Activated naive CD4-positive, alpha-beta T cell treated with anti-CD3 and anti-CD28 coated beads for 36 hours (primary cell): ENCODE results near the gene PLPPR3. TPM values are rescaled to one million over a fixed set of nuclear protein-coding genes. Genes with fewer than 3 reads are reported as not detected.
"Not testable (repeated sequence)": the region's sequence is repeated elsewhere in the genome, so short reads cannot be mapped to it uniquely, and the experiment has no call there.

Experiments
- CTCF ChIA-PET: fragments of 350-600 bp; sonication (Branson Sonifier 250); formaldehyde crosslinking; loops from one replicate; lab custom pipeline; 2021; ENCODE audit warnings: antibody characterized with exemption; lab: Charles Lee
- DNase-seq: peaks from one replicate; pipeline ENCODE4 v3.0.0-alpha.2; 2020
- H3K27ac Mint-ChIP-seq: one replicate; pipeline ENCODE4 v1.8.0; 2021; ENCODE audit warnings: mild to moderate bottlenecking, mixed read lengths
- H3K27me3 Mint-ChIP-seq: one replicate; pipeline ENCODE4 v1.8.0; 2021; ENCODE audit warnings: low read depth, mixed read lengths
- H3K36me3 Mint-ChIP-seq: one replicate; pipeline ENCODE4 v1.8.0; 2021; ENCODE audit warnings: low read depth, mixed read lengths
- H3K4me1 Mint-ChIP-seq: one replicate; pipeline ENCODE4 v1.8.0; 2021; ENCODE audit warnings: low read depth, mixed read lengths
- H3K4me3 Mint-ChIP-seq: one replicate; pipeline ENCODE4 v1.8.0; 2021; ENCODE audit warnings: mild to moderate bottlenecking, moderate library complexity, mixed read lengths
- H3K9me3 Mint-ChIP-seq: one replicate; pipeline ENCODE4 v1.8.0; 2021; ENCODE audit warnings: mixed read lengths
- intact Hi-C: fragments of 100-400 bp; cut with micrococcal nuclease; formaldehyde crosslinking; loops from one replicate; pipeline ENCODE4 v1.15.1; 2023
- total RNA-seq, 2 experiments: library from RNA; stranded (reverse); gene quantifications; one replicate each; pipeline ENCODE4 v1.2.3, GENCODE V29; 2021

Gene PLPPR3
- total RNA-seq, 2 experiments from 2014 or later, result not detected

- intact Hi-C loops, result no loop called here
- CTCF ChIA-PET, result interaction anchor here (0.7 kb wide), 1 partner anchor 24 kb away, joined by 3 read pairs; no protein-coding TSS in a partner anchor
- H3K27me3 Mint-ChIP-seq, result peaks cover 13% of the 10 kb centered on the region
- DNase-seq, result no peak
- no peaks in the 10 kb centered on the region for H3K9me3 Mint-ChIP-seq
- H3K4me3 Mint-ChIP-seq, result no peak overlapping the region
- H3K4me1 Mint-ChIP-seq, result peaks cover 2% of the 10 kb centered on the region
- no peaks in the 10 kb centered on the region for H3K36me3 Mint-ChIP-seq
- no peak overlapping the region for H3K27ac Mint-ChIP-seq
These were observed 12.5 kb upstream of the PLPPR3 start for GRCh38 chr19:834216-834615.

GRCh38 chr19:831407-832369, 9.9 kb upstream of the PLPPR3 start:
- no peak overlapping the region for H3K27ac Mint-ChIP-seq
- no peak overlapping the region for H3K4me3 Mint-ChIP-seq
- CTCF ChIA-PET, result no interaction called here
- H3K9me3 Mint-ChIP-seq, result no peaks in the 10 kb centered on the region
- intact Hi-C loops, result no loop called here
- H3K36me3 Mint-ChIP-seq, result no peaks in the 10 kb centered on the region
- no peak for DNase-seq
- H3K27me3 Mint-ChIP-seq, result peaks cover 13% of the 10 kb centered on the region
- peaks cover 2% of the 10 kb centered on the region for H3K4me1 Mint-ChIP-seq

- Mint-ChIP-seq H3K4me1 (no peaks in the 10 kb centered on the region), H3K4me3 (no peak overlapping the region), H3K27me3 (peaks cover 1% of the 10 kb centered on the region), H3K36me3 (no peaks in the 10 kb centered on the region), H3K27ac (no peak overlapping the region), H3K9me3 (no peaks in the 10 kb centered on the region)
- CTCF ChIA-PET, result no interaction called here
- intact Hi-C loops, result no loop called here
- no peak for DNase-seq
These were observed 7.5 kb upstream of the PLPPR3 start for GRCh38 chr19:829129-829758.

- Mint-ChIP-seq H3K9me3 (no peaks in the 10 kb centered on the region), H3K27me3 (peaks cover 8% of the 10 kb centered on the region), H3K4me3 (no peak within 1 kb of the TSS), H3K4me1 (peaks cover under 1% of the 10 kb centered on the region), H3K36me3 (no peaks in the 10 kb centered on the region), H3K27ac (no peak within 1 kb of the TSS)
- no peak for DNase-seq
- intact Hi-C loops, result no loop called here
- CTCF ChIA-PET, result no interaction called here
These were observed 6.1 kb upstream of the PLPPR3 start, which contains the start of gene AZU1 for GRCh38 chr19:827710-828321. AZU1 (plus strand) TSS chr19:827837; CDS start chr19:827847, 10 bp downstream.

GRCh38 chr19:827314-827709, 5.6 kb upstream of the PLPPR3 start:
- CTCF ChIA-PET, result no interaction called here
- no peaks in the 10 kb centered on the region for H3K9me3 Mint-ChIP-seq
- peaks cover 3% of the 10 kb centered on the region for H3K4me1 Mint-ChIP-seq
- DNase-seq, result no peak
- H3K36me3 Mint-ChIP-seq, result no peaks in the 10 kb centered on the region
- intact Hi-C loops, result no loop called here
- no peak overlapping the region for H3K4me3 Mint-ChIP-seq
- H3K27ac Mint-ChIP-seq, result no peak overlapping the region
- peaks cover 11% of the 10 kb centered on the region for H3K27me3 Mint-ChIP-seq

- no peaks in the 10 kb centered on the region for H3K36me3 Mint-ChIP-seq
- no peak overlapping the region for H3K4me3 Mint-ChIP-seq
- CTCF ChIA-PET, result no interaction called here
- intact Hi-C loops, result no loop called here
- H3K4me1 Mint-ChIP-seq, result peaks cover 3% of the 10 kb centered on the region
- no peaks in the 10 kb centered on the region for H3K9me3 Mint-ChIP-seq
- H3K27me3 Mint-ChIP-seq, result peaks cover 11% of the 10 kb centered on the region
- no peak overlapping the region for H3K27ac Mint-ChIP-seq
- DNase-seq, result no peak
These were observed 4.3 kb upstream of the PLPPR3 start for GRCh38 chr19:825897-826644.

- H3K9me3 Mint-ChIP-seq, result no peaks in the 10 kb centered on the region
- peaks cover 11% of the 10 kb centered on the region for H3K27me3 Mint-ChIP-seq
- H3K36me3 Mint-ChIP-seq, result no peaks in the 10 kb centered on the region
- intact Hi-C loops, result no loop called here
- CTCF ChIA-PET, result interaction anchor here (0.7 kb wide), 1 partner anchor 338 kb away, joined by 3 read pairs; no protein-coding TSS in a partner anchor
- no peak overlapping the region for H3K27ac Mint-ChIP-seq
- DNase-seq, result no peak
- no peak overlapping the region for H3K4me3 Mint-ChIP-seq
- H3K4me1 Mint-ChIP-seq, result peaks cover 3% of the 10 kb centered on the region
These were observed 3.1 kb upstream of the PLPPR3 start for GRCh38 chr19:824885-825284.

GRCh38 chr19:823565-824121, 1.9 kb upstream of the PLPPR3 start:
- H3K9me3 Mint-ChIP-seq, result no peaks in the 10 kb centered on the region
- no peak overlapping the region for H3K27ac Mint-ChIP-seq
- H3K36me3 Mint-ChIP-seq, result no peaks in the 10 kb centered on the region
- no peak overlapping the region for H3K4me3 Mint-ChIP-seq
- CTCF ChIA-PET, result interaction anchor here (0.7 kb wide), 1 partner anchor 970 kb away, joined by 3 read pairs; no protein-coding TSS in a partner anchor
- H3K4me1 Mint-ChIP-seq, result peaks cover 3% of the 10 kb centered on the region
- intact Hi-C loops, result no loop called here
- H3K27me3 Mint-ChIP-seq, result peaks cover 11% of the 10 kb centered on the region
- no peak for DNase-seq

GRCh38 chr19:821231-821824, 427 bp downstream of the PLPPR3 start:
- H3K4me3 Mint-ChIP-seq, result no peak overlapping the region
- H3K36me3 Mint-ChIP-seq, result peaks cover 4% of the 10 kb centered on the region
- peaks cover 11% of the 10 kb centered on the region for H3K27me3 Mint-ChIP-seq
- intact Hi-C loops, result no loop called here
- peaks cover 2% of the 10 kb centered on the region for H3K9me3 Mint-ChIP-seq
- H3K27ac Mint-ChIP-seq, result no peak overlapping the region
- CTCF ChIA-PET, result interaction anchor here (1.4 kb wide), 1 partner anchor 50 kb away, joined by 8 read pairs; no protein-coding TSS in a partner anchor
- no peak for DNase-seq
- peaks cover 3% of the 10 kb centered on the region for H3K4me1 Mint-ChIP-seq

GRCh38 chr19:820212-820611, 1.5 kb downstream of the PLPPR3 start:
- peaks cover 11% of the 10 kb centered on the region for H3K27me3 Mint-ChIP-seq
- H3K36me3 Mint-ChIP-seq, intact Hi-C loops, H3K9me3 Mint-ChIP-seq, DNase-seq, H3K4me1 Mint-ChIP-seq, H3K4me3 Mint-ChIP-seq, H3K27ac Mint-ChIP-seq: not testable (repeated sequence)
- CTCF ChIA-PET, result interaction anchor here (1.4 kb wide), 1 partner anchor 49 kb away, joined by 8 read pairs; no protein-coding TSS in a partner anchor

GRCh38 chr19:816500-816857, 5.3 kb downstream of the PLPPR3 start:
- CTCF ChIA-PET, result no interaction called here
- Mint-ChIP-seq H3K4me3 (no peak overlapping the region), H3K9me3 (peaks cover 2% of the 10 kb centered on the region), H3K36me3 (peaks cover 24% of the 10 kb centered on the region), H3K4me1 (no peaks in the 10 kb centered on the region), H3K27ac (no peak overlapping the region), H3K27me3 (no peaks in the 10 kb centered on the region)
- intact Hi-C loops, result no loop called here
- DNase-seq, result no peak
